GM13977 (cell line): Measurements from ENCODE around the gene ATAD3A.

ENCODE experiments used
- DNase-seq: peaks from one replicate; pipeline ENCODE4 v3.0.0; 2012; ENCODE audit warnings: low spot score
- CTCF ChIP-seq: IDR thresholded peaks from 2 replicates; pipeline ENCODE4 v1.5.1; 2012; ENCODE audit warnings: mild to moderate bottlenecking, control low read depth; ENCODE audit not compliant: insufficient read depth; ENCODE audit errors: extremely low read depth, missing control alignments
- in situ Hi-C: fragments of 300-500 bp; cut with MboI; formaldehyde crosslinking; loops from one replicate; pipeline ENCODE4 v1.12.0; 2022; ENCODE audit warnings: low sequenced_read_pairs, low pct_unique_long_range_greater_than_20kb, mixed read lengths, inconsistent platforms; ENCODE audit not compliant: unreplicated experiment

The ATAD3A gene

GRCh38 chr1:1550087-1550486 lies 38.1 kb downstream of the ATAD3A start:
- DNase-seq, result no peak
- TF ChIP-seq CTCF, result no peak
- in situ Hi-C loops, result no loop called here

DNA sequence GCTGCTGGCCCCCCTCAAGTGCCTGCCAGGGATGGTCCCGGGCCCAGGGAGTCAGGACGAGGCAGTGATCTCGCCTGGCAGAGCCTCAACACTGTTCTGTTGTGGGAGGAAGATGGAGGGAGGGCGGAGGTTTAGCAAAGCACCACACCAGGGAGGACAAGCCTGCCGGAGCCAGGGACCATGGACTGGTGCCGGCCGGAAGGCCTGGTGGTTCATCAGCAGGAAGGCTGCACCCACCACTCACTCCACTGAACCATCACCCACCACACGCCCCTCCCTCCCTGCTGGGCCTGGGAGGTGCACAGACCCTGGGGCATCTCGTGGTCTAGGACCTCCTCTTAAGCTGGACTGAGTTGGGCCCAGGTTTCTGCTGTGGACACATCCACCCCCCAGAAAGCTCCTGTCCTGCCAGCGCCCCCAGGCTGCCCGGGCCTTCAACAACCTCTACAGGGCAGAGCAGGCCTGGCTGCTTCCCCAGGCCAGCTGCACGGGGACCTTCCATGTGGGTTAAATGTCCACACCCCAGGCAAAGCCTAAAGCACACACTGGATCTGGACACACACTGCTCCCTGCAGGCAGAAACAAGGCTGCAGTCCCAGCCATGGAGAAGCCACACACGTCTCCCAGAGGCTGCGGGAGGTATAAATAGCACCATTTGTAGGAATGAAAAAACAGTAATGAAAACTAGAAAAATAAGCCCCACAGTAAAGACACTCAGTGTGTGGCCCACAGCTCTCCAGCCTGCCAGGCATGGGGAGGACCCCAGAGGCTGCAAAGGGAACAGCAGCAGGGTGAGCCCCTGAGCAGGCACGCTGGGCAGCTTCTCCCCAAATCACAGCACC lies 38.9 kb downstream of the ATAD3A start:
- in situ Hi-C loops, result no loop called here
- no peak for TF ChIP-seq CTCF
- DNase-seq, result no peak

- in situ Hi-C loops, result no loop called here
- TF ChIP-seq CTCF, result no peak
- DNase-seq, result no peak
These were observed 39.7 kb downstream of the ATAD3A start for GRCh38 chr1:1551524-1552262.

DNA sequence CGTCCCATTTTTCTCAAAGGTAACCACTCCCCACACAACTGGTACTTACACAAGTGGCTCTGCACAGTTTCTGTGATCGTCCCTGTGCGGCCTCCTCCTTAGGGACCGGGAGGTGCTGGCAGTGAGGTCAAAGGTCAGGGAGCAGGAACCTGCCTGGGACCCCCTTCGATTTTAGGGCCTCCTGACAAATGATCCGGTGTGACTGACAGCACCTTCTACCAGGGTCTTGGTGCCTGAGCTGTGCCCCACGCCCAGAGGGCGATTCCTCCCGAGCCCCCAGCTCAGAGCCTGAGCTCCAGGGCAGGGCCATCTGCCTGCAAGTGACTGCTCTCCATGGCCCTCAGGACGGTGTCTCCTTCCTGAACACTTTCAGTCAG lies 40.3 kb downstream of the ATAD3A start:
- DNase-seq, result no peak
- in situ Hi-C loops, result no loop called here
- no peak for TF ChIP-seq CTCF

- no peak for DNase-seq
- TF ChIP-seq CTCF, result no peak
- in situ Hi-C loops, result no loop called here
These were observed 42.0 kb downstream of the ATAD3A start for GRCh38 chr1:1553821-1554494.

DNA sequence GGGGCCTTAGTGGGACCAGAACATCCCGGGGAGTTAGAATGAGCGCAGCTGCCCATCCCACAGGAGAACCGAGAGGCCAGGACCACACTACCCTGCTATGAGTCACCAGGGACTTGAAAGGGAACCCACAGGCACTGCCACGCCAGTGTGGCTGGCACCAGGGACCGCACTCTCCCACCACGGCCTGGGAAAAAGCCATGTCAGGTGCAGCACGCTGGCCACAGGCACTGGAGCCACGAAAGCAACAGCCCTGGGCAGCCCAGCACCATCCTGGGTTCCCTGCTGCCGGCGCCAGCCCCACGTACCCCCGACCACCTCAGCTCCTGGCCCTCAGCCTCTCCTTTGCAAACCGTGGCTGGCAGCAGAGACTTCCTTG lies 42.6 kb downstream of the ATAD3A start:
- no peak for TF ChIP-seq CTCF
- DNase-seq, result no peak
- in situ Hi-C loops, result no loop called here
